ENCODE measurements around the gene PTPN3. TPM values are rescaled to one million over a fixed set of nuclear protein-coding genes. Genes with fewer than 3 reads are reported as not detected.

The PTPN3 gene
- total RNA-seq, 4 donors from 2014 or later: 11.8 to 21.6 (median 14.1) TPM

DNA sequence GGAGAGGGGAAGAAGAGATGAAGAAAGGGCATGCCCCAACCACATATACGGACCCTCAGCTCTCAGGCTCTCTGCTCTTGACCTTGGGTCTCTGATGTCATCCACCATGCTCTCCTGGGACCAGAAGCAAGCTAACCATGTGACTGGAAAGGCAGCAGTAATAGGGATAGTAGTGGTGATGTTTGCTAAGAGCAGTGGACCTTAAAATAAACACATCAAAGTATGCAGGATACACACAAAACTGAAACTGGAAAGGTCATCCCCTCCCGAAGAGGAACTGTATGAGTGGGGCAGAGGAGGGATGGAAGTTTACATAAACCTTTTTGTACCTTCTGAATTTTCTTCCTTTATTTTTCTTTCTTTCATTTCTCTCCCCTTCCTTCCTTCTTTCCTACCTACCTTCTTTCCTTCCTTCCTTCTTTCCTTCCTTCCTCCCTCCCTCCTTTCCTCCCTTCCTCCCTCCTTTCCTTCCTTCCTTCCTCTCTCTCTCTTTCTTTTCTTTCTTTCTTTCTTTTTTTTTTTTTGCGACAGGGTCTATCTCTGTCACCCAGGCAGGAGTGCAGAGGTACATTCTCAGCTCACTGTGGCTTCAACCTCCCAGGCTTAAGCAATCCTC lies 8.1 kb upstream of the PTPN3 start:
- peaks cover 0 to 10% (median 0%) of the 10 kb centered on the region in 4 donors for H3K27me3 ChIP-seq
- no peak for DNase-seq
- H3K9me3 ChIP-seq: no peaks in the 10 kb centered on the region
- peak overlapping the region in 2 of 4 donors; percentile 21 to 29 for H3K27ac ChIP-seq
- WGBS, 2 donors: 37 to 51% methylated on average over 3 of the region's 3 CpGs
- H3K36me3 ChIP-seq: no peaks in the 10 kb centered on the region
- TF ChIP-seq, protein P1, sequence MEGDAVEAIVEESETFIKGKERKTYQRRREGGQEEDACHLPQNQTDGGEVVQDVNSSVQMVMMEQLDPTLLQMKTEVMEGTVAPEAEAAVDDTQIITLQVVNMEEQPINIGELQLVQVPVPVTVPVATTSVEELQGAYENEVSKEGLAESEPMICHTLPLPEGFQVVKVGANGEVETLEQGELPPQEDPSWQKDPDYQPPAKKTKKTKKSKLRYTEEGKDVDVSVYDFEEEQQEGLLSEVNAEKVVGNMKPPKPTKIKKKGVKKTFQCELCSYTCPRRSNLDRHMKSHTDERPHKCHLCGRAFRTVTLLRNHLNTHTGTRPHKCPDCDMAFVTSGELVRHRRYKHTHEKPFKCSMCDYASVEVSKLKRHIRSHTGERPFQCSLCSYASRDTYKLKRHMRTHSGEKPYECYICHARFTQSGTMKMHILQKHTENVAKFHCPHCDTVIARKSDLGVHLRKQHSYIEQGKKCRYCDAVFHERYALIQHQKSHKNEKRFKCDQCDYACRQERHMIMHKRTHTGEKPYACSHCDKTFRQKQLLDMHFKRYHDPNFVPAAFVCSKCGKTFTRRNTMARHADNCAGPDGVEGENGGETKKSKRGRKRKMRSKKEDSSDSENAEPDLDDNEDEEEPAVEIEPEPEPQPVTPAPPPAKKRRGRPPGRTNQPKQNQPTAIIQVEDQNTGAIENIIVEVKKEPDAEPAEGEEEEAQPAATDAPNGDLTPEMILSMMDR (IDR thresholded peaks at IDR 0.05): no peak
- TF ChIP-seq POLR2A (IDR thresholded peaks at IDR 0.05): no peak
- intact Hi-C loops (cut with DNase I): no loop called here
- H3K4me1 ChIP-seq: peaks cover 0 to 6% (median 0%) of the 10 kb centered on the region in 3 donors
- H3K4me3 ChIP-seq: no peak overlapping the region

DNA sequence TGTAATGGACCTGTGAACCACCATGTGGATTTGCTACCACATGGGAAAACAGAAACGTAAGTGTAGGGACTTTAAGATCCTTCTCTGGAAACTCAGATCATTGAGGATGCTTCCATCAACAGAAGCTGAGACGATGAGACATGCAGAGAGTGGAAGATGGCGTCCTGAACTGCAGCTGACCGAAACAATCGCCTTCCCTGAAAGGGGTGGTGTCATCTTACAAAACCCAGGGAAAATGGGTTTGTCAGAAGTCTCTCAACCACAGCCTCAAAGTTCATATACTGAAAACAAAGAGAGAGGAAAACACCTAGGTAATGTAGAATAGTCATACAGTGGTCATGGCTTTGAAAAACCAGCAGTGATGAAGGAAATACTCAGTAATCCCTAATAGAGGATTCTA lies 6.6 kb upstream of the PTPN3 start:
- no peak overlapping the region for H3K4me3 ChIP-seq
- WGBS, 2 donors: 62 to 68% methylated on average over 5 of the region's 5 CpGs
- H3K9me3 ChIP-seq: no peaks in the 10 kb centered on the region
- no peak overlapping the region for H3K27ac ChIP-seq
- no peaks in the 10 kb centered on the region for H3K36me3 ChIP-seq
- intact Hi-C loops (cut with DNase I): no loop called here
- DNase-seq: no peak
- H3K27me3 ChIP-seq: peaks cover 0 to 19% (median 0%) of the 10 kb centered on the region in 4 donors
- TF ChIP-seq, protein P1 (IDR thresholded peaks at IDR 0.05): no peak
- TF ChIP-seq POLR2A (IDR thresholded peaks at IDR 0.05): no peak
- H3K4me1 ChIP-seq: peaks cover 0 to 11% (median 0%) of the 10 kb centered on the region in 3 donors

- intact Hi-C loops (cut with DNase I): no loop called here
- DNase-seq: no peak
- peaks cover 0 to 42% (median 16%) of the 10 kb centered on the region in 3 donors for H3K4me1 ChIP-seq
- peak overlapping the region in 3 of 4 donors; percentile 70 to 78 (median 76) for H3K27ac ChIP-seq
- TF ChIP-seq POLR2A (IDR thresholded peaks at IDR 0.05): no peak
- TF ChIP-seq, protein P1 (IDR thresholded peaks at IDR 0.05): no peak
- H3K9me3 ChIP-seq: no peaks in the 10 kb centered on the region
- peaks cover 0 to 55% (median 0%) of the 10 kb centered on the region in 4 donors for H3K27me3 ChIP-seq
- no peaks in the 10 kb centered on the region for H3K36me3 ChIP-seq
- 39 to 50% methylated on average over 5 of the region's 5 CpGs for WGBS, 2 donors
- peak overlapping the region; percentile 29 to 78 (median 58) for H3K4me3 ChIP-seq
These were observed 2.4 kb upstream of the PTPN3 start for GRCh38 chr9:109500421-109500974.

DNA sequence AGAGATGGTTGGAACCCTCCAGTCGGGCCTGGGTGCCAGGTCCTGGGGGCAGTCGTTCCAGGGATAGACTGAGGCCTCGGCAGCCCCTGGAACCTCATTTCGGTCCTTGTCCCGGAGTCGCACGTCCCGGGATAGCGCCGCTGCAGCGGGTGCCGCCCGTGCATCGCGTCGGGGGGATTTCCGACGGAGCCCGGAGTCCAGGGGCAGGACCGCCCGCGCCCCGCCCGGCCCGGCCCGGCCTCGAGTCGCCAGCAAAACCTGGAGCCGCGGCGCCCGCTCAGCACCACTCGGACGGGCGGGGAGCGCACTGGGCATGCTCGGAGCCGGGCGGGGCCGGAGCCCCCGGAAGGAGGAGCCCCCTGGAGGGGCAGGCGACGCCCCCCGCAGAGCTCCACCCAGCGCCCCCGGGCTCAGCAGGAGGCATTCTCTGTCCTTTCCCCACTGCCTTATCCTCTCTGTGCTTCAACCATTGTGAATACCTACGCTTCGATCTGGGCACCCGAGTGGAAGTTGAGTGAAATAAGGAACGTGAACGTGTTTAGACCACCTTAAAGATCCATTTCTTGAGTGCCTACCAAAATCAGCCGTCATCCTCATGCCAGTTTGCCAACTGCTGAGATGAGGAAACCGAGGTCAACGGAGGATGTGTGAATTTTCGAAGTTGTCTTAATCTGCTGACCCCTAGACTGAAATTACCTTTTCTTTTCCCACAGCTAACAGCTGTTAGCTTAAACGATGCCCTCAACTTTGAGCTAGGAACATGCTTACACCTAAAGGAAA lies 1.7 kb upstream of the PTPN3 start:
- Histone ChIP-seq H3K27ac (peak overlapping the region; percentile 70 to 78 (median 74)), H3K4me3 (peak overlapping the region; percentile 29 to 78 (median 58)), H3K4me1 (peaks cover 0 to 42% (median 16%) of the 10 kb centered on the region in 3 donors), H3K9me3 (no peaks in the 10 kb centered on the region), H3K27me3 (peaks cover 0 to 62% (median 0%) of the 10 kb centered on the region in 4 donors), H3K36me3 (no peaks in the 10 kb centered on the region)
- TF ChIP-seq, protein P1 (IDR thresholded peaks at IDR 0.05): peak in 1 of 6 experiments; percentile 2
- TF ChIP-seq POLR2A (IDR thresholded peaks at IDR 0.05): peak in 1 of 4 donors; percentile 27
- intact Hi-C loops (cut with DNase I): no loop called here
- WGBS, 2 donors: 7 to 11% methylated on average over 7 to 14 of the region's 56 CpGs
- DNase-seq: no peak

All from esophagus squamous epithelium (tissue), 5 donors.